Dermis microvascular lymphatic vessel endothelial cell (primary cell): ENCODE results near the gene DUSP6. TPM values are rescaled to one million over a fixed set of nuclear protein-coding genes. Genes with fewer than 3 reads are reported as not detected.

ENCODE experiments used
- total RNA-seq: library from RNA; depleted of rRNA; stranded (reverse); fragments of >200 nt; gene quantifications from 2 replicates; pipeline ENCODE4 v1.2.1, GENCODE V29; 2014

The DUSP6 gene
- total RNA-seq, 1 donor from 2014 or later: 298 TPM

Other genes with a start within 250 kb of the DUSP6 start
- gene GALNT4, start 172.3 kb upstream of the DUSP6 start, total RNA-seq: 13.3 and 15.0 TPM in 2 replicates
- 13.2 and 17.3 TPM in 2 replicates for gene POC1B, start 173.5 kb upstream of the DUSP6 start, total RNA-seq